Lower leg skin (tissue), 3 donors: ENCODE measurements around the gene SBK3.

Source experiments
- POLR2A ChIP-seq, 2 donors: fragments of 450-650 bp; IDR thresholded peaks; one replicate each; pipeline ENCODE4 v1.6.1; 2016 to 2017; ENCODE audit warnings: antibody characterized with exemption in 2 of 2, mild to moderate bottlenecking in 1 of 2, moderate library complexity in 1 of 2
- TF ChIP-seq, protein P1 (sequence below), 3 donors: fragments of 450-650 bp; IDR thresholded peaks; one replicate each; pipeline ENCODE4 v1.5.1; 2016; ENCODE audit warnings: antibody characterized with exemption in 3 of 3, mild to moderate bottlenecking in 3 of 3, moderate library complexity in 2 of 3

- TF ChIP-seq POLR2A (IDR thresholded peaks at IDR 0.05): no peak
- TF ChIP-seq, protein P1, sequence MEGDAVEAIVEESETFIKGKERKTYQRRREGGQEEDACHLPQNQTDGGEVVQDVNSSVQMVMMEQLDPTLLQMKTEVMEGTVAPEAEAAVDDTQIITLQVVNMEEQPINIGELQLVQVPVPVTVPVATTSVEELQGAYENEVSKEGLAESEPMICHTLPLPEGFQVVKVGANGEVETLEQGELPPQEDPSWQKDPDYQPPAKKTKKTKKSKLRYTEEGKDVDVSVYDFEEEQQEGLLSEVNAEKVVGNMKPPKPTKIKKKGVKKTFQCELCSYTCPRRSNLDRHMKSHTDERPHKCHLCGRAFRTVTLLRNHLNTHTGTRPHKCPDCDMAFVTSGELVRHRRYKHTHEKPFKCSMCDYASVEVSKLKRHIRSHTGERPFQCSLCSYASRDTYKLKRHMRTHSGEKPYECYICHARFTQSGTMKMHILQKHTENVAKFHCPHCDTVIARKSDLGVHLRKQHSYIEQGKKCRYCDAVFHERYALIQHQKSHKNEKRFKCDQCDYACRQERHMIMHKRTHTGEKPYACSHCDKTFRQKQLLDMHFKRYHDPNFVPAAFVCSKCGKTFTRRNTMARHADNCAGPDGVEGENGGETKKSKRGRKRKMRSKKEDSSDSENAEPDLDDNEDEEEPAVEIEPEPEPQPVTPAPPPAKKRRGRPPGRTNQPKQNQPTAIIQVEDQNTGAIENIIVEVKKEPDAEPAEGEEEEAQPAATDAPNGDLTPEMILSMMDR (IDR thresholded peaks at IDR 0.05): no peak
Measured at GRCh38 chr19:55550321-55550650, 4.9 kb upstream of the SBK3 start.
